ENCODE measurements around the gene UNC45B.
"Not testable (repeated sequence)": the region's sequence is repeated elsewhere in the genome, so short reads cannot be mapped to it uniquely, and the experiment has no call there.

UNC45B gene

DNA sequence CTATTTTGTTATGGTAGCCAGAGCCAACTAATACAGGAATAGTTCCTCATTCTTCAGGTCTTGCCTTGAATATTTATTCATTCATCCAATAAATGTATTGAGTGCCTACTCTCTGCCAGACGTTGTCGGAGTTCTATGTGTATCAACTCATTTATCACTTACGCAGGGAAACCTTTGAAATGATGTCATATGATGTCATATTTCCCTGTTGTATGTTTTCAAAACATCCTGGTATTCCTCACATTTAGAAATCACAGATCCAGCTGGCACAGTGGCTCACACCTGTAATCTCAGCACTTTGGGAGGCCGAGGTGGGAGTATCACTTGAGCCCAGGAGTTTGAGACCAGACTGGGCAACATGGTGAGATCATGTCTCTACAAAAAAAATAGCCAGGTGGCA is 2.8 kb upstream of the UNC45B start:
- no peak overlapping the region for H3K27ac Mint-ChIP-seq

DNA sequence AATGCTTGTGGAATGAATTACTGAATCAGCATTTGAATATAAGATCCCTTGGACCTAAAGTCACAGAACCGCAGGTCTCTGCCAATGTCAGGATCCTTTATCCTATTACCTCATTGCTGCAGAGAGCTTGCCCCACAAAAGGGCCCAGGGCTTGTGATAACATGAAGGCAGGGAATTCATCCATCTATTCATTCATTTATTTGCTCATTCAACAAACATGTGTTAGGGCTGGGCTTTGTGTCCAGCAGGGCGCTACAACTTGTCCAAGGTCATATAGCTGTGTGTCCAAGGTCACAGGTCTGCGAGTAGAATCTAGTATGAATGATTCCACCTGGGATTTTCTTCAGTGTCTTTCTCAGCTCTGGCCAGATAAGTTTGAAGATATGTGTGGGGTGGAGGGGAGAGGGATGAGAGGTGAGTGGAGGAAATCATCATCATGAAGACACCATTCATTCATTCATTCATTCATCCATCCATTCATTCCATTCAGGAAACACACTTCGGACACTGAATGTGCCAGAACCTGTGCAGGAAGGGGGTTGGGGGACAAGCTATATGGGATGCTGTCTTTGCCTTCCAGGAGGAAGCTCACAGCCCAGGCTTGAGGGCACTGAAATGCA is 1.3 kb upstream of the UNC45B start:
- peak overlapping the region in 1 of 3 experiments; percentile 97 for H3K4me3 Mint-ChIP-seq
- peaks cover 11% of the 10 kb centered on the region for H3K27me3 Mint-ChIP-seq (ENCODE audit: low read depth)
- H3K9me3 Mint-ChIP-seq: no peaks in the 10 kb centered on the region
- peaks cover 16% of the 10 kb centered on the region for H3K4me1 Mint-ChIP-seq
- TF ChIP-seq, protein P1, sequence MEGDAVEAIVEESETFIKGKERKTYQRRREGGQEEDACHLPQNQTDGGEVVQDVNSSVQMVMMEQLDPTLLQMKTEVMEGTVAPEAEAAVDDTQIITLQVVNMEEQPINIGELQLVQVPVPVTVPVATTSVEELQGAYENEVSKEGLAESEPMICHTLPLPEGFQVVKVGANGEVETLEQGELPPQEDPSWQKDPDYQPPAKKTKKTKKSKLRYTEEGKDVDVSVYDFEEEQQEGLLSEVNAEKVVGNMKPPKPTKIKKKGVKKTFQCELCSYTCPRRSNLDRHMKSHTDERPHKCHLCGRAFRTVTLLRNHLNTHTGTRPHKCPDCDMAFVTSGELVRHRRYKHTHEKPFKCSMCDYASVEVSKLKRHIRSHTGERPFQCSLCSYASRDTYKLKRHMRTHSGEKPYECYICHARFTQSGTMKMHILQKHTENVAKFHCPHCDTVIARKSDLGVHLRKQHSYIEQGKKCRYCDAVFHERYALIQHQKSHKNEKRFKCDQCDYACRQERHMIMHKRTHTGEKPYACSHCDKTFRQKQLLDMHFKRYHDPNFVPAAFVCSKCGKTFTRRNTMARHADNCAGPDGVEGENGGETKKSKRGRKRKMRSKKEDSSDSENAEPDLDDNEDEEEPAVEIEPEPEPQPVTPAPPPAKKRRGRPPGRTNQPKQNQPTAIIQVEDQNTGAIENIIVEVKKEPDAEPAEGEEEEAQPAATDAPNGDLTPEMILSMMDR (IDR thresholded peaks at IDR 0.05; ENCODE audit: unreplicated experiment in 3 of 3): no peak
- no peaks in the 10 kb centered on the region for H3K36me3 Mint-ChIP-seq (ENCODE audit: low read depth)
- H3K27ac Mint-ChIP-seq: peak overlapping the region; percentile 76 to 86 (median 79)

More for the DNA sequence above, 2.8 kb upstream of the UNC45B start:
- Mint-ChIP-seq H3K27me3 (ENCODE audit: low read depth) (peaks cover 11% of the 10 kb centered on the region), H3K4me3 (peak overlapping the region; percentile 9 to 23 (median 21)), H3K9me3 (no peaks in the 10 kb centered on the region), H3K4me1 (peaks cover 21% of the 10 kb centered on the region), H3K36me3 (ENCODE audit: low read depth) (no peaks in the 10 kb centered on the region)
- TF ChIP-seq, protein P1 (IDR thresholded peaks at IDR 0.05; ENCODE audit: unreplicated experiment in 3 of 3): no peak

DNA sequence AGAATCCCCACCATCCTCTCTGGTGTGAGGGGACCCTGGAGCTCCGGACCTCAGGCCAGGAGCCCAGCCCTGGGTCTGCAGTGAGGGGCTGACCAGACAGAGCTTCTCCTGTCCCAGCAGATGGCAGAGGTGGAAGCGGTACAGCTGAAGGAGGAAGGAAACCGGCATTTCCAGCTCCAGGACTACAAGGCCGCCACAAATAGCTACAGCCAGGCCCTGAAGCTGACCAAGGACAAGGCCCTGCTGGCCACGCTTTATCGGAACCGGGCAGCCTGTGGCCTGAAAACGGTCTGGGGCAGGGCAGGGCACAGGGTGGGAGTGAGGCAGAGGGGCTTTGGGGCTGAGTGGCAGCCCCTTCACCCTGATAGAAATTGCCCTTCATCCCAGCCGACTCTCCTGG is 527 bp downstream of the UNC45B start:
- Mint-ChIP-seq H3K4me1 (peaks cover 16% of the 10 kb centered on the region), H3K9me3 (no peaks in the 10 kb centered on the region), H3K36me3 (ENCODE audit: low read depth) (no peaks in the 10 kb centered on the region), H3K27ac (peak overlapping the region in 1 of 3 experiments; percentile 76), H3K27me3 (ENCODE audit: low read depth) (peaks cover 11% of the 10 kb centered on the region), H3K4me3 (peak overlapping the region; percentile 62 to 97 (median 87))
- TF ChIP-seq, protein P1 (IDR thresholded peaks at IDR 0.05; ENCODE audit: unreplicated experiment in 3 of 3): no peak

DNA sequence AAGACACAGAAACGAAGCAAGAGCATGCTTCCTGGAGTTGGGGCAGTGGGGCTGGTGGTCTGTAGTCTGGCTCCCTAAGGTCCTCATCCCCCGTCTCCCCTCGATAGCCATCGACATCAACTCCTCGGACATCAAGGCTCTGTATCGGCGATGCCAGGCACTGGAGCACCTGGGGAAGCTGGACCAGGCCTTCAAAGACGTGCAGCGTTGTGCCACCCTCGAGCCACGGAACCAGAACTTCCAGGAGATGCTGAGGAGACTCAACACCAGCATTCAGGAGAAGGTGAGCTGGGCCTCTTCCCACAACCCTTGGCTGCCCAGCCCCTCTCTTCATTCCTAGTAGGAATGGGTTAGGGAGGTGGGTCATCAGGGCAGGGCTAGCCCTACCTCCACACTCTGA is 2.3 kb downstream of the UNC45B start:
- TF ChIP-seq, protein P1 (IDR thresholded peaks at IDR 0.05; ENCODE audit: unreplicated experiment in 3 of 3): no peak
- peaks cover 9% of the 10 kb centered on the region for H3K4me1 Mint-ChIP-seq
- no peaks in the 10 kb centered on the region for H3K27me3 Mint-ChIP-seq (ENCODE audit: low read depth)
- H3K4me3 Mint-ChIP-seq: peak overlapping the region in 2 of 3 experiments; percentile 38 to 97
- no peak overlapping the region for H3K27ac Mint-ChIP-seq
- H3K9me3 Mint-ChIP-seq: no peaks in the 10 kb centered on the region
- H3K36me3 Mint-ChIP-seq (ENCODE audit: low read depth): no peaks in the 10 kb centered on the region

DNA sequence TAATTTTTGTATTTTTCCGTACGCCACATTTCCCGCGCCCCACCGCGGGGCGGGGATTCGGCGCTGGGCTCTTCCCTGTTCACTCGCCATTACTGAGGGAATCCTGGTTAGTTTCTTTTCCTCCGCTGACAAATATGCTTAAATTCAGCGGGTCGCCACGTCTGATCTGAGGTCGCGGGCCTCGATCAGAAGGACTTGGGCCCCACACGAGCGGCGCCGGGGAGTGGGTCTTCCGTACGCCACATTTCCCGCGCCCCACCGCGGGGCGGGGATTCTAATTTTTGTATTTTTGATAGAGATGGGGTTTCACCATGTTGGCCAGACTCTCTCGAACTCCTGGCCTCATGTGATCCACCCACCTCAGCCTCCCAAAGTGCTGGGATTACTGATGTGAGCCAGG is 3.5 kb downstream of the UNC45B start:
- H3K27ac Mint-ChIP-seq; H3K4me1 Mint-ChIP-seq; H3K27me3 Mint-ChIP-seq (ENCODE audit: low read depth); H3K9me3 Mint-ChIP-seq; H3K36me3 Mint-ChIP-seq (ENCODE audit: low read depth): not testable (repeated sequence)
- peak overlapping the region in 1 of 3 experiments; percentile 63 for H3K4me3 Mint-ChIP-seq

DNA sequence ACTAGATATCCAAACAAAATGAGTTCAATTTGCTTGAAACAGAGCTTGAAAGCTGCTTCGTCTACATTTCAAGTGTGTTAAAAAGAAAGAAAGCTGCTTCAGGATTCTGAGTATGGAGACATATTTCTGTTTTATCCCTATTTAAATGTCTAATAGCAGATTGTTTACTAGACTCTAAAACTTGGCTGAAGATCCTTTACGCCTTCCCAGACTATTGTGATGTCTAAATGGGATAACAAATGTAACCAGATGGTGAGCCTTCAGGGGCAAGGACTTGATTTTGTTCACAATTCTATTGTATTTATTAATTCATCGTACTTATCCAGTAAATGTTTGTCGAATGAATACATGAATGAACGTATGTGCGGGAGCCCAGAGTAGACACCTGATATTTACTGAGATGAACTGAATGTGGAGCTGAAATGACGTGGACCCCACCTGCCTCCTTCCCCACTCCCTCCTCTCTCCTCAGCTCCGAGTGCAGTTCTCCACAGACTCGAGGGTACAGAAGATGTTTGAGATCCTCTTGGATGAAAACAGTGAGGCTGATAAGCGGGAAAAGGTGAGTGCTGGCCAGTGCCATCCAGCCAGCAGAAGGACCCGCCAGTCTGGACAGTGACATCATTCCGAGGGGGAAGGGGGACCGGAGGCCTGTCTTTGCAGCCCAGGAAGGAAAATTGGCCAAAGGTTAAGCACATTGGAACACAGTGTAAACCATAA is 5.0 kb downstream of the UNC45B start:
- Mint-ChIP-seq H3K27ac (no peak overlapping the region), H3K27me3 (ENCODE audit: low read depth) (no peaks in the 10 kb centered on the region), H3K36me3 (ENCODE audit: low read depth) (no peaks in the 10 kb centered on the region), H3K9me3 (no peaks in the 10 kb centered on the region), H3K4me3 (peak overlapping the region in 1 of 3 experiments; percentile 39), H3K4me1 (no peaks in the 10 kb centered on the region)
- TF ChIP-seq, protein P1 (IDR thresholded peaks at IDR 0.05; ENCODE audit: unreplicated experiment in 3 of 3): no peak
